ENCODE data around the gene MRPL41. TPM values are rescaled to one million over a fixed set of nuclear protein-coding genes. Genes with fewer than 3 reads are reported as not detected.

MRPL41 gene
- total RNA-seq, 2 donors from 2014 or later, result 75.8 to 133 TPM

DNA sequence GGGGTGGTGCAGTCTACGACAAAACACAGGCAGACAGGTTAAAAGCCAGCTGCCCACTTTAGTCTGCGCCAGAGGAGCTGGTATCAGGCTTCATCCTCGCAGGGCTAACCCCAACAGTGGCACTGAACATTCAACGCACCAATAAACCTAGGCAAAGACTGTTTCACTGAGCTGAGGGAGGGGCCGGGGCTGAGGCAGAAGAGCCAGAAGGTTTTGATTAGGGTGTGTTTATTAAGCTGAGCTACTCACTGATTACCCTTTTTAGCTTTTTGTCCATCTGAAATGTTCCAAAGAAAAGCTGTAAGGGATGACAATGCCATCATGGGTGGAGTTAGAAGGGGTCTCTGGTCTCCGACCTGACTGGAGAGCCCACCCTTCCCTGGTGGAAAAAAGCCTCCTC is 37.2 kb downstream of the MRPL41 start:
- H3K36me3 ChIP-seq, result peaks cover 0 to 11% of the 10 kb centered on the region in 2 donors
- no peak for TF ChIP-seq POLR2AphosphoS5 (IDR thresholded peaks at IDR 0.05)
- TF ChIP-seq, protein P1, sequence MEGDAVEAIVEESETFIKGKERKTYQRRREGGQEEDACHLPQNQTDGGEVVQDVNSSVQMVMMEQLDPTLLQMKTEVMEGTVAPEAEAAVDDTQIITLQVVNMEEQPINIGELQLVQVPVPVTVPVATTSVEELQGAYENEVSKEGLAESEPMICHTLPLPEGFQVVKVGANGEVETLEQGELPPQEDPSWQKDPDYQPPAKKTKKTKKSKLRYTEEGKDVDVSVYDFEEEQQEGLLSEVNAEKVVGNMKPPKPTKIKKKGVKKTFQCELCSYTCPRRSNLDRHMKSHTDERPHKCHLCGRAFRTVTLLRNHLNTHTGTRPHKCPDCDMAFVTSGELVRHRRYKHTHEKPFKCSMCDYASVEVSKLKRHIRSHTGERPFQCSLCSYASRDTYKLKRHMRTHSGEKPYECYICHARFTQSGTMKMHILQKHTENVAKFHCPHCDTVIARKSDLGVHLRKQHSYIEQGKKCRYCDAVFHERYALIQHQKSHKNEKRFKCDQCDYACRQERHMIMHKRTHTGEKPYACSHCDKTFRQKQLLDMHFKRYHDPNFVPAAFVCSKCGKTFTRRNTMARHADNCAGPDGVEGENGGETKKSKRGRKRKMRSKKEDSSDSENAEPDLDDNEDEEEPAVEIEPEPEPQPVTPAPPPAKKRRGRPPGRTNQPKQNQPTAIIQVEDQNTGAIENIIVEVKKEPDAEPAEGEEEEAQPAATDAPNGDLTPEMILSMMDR (IDR thresholded peaks at IDR 0.05), result no peak
- no peak for TF ChIP-seq POLR2A (IDR thresholded peaks at IDR 0.05)
- 73% methylated on average over 6 of the region's 6 CpGs for WGBS
- H3K27me3 ChIP-seq (replicated peaks; ENCODE audit: insufficient read depth), result no peaks in the 10 kb centered on the region
- H3K9me3 ChIP-seq, result no peaks in the 10 kb centered on the region
- H3K4me3 ChIP-seq, result peak overlapping the region; percentile 61 to 73
- peaks cover 12% of the 10 kb centered on the region for H3K4me1 ChIP-seq (replicated peaks)
- no peak for DNase-seq (ENCODE audit: low spot score)
- intact Hi-C loops (cut with DNase I), result no loop called here
- H3K27ac ChIP-seq, result peak overlapping the region in 1 of 2 donors; percentile 39

GRCh38 chr9:137589441-137590122 is 37.9 kb downstream of the MRPL41 start:
- H3K27ac ChIP-seq, result peak overlapping the region in 1 of 2 donors; percentile 39
- H3K4me3 ChIP-seq, result peak overlapping the region; percentile 61 to 73
- no peak for DNase-seq (ENCODE audit: low spot score)
- TF ChIP-seq POLR2AphosphoS5 (IDR thresholded peaks at IDR 0.05), result no peak
- peaks cover 12% of the 10 kb centered on the region for H3K4me1 ChIP-seq (replicated peaks)
- peaks cover 0 to 11% of the 10 kb centered on the region in 2 donors for H3K36me3 ChIP-seq
- intact Hi-C loops (cut with DNase I), result no loop called here
- 10% methylated on average over 30 of the region's 58 CpGs for WGBS
- H3K27me3 ChIP-seq (replicated peaks; ENCODE audit: insufficient read depth), result no peaks in the 10 kb centered on the region
- H3K9me3 ChIP-seq, result no peaks in the 10 kb centered on the region

GRCh38 chr9:137590123-137590468 is 38.4 kb downstream of the MRPL41 start:
- under 1% methylated on average over 34 of the region's 61 CpGs for WGBS
- intact Hi-C loops (cut with DNase I), result no loop called here
- no peaks in the 10 kb centered on the region for H3K27me3 ChIP-seq (replicated peaks; ENCODE audit: insufficient read depth)
- peak overlapping the region; percentile 61 to 73 for H3K4me3 ChIP-seq
- no peak overlapping the region for H3K27ac ChIP-seq
- H3K9me3 ChIP-seq, result no peaks in the 10 kb centered on the region
- TF ChIP-seq POLR2A (IDR thresholded peaks at IDR 0.05) (no peak), POLR2AphosphoS5 (IDR thresholded peaks at IDR 0.05) (no peak)
- TF ChIP-seq, protein P1 (IDR thresholded peaks at IDR 0.05), result no peak
- H3K4me1 ChIP-seq (replicated peaks), result peaks cover 12% of the 10 kb centered on the region
- H3K36me3 ChIP-seq, result peaks cover 0 to 11% of the 10 kb centered on the region in 2 donors
- DNase-seq (ENCODE audit: low spot score), result no peak

GRCh38 chr9:137590469-137591383 is 39.0 kb downstream of the MRPL41 start, which contains the start of gene ZMYND19:
Gene ZMYND19, minus strand, starts transcription at chr9:137590512. Its CDS starts 249 bp downstream, at chr9:137590263.
- Histone ChIP-seq H3K27ac (peak within 1 kb of the TSS; percentile 39 to 62), H3K4me3 (peak within 1 kb of the TSS; percentile 61 to 73), H3K36me3 (peaks cover 0 to 11% of the 10 kb centered on the region in 2 donors), H3K27me3 (replicated peaks; ENCODE audit: insufficient read depth) (no peaks in the 10 kb centered on the region), H3K4me1 (replicated peaks) (peaks cover 12% of the 10 kb centered on the region), H3K9me3 (no peaks in the 10 kb centered on the region)
- under 1% methylated on average over 88 of the region's 113 CpGs for WGBS
- TF ChIP-seq POLR2AphosphoS5 (IDR thresholded peaks at IDR 0.05) (peak; percentile 12), POLR2A (IDR thresholded peaks at IDR 0.05) (peak; percentile 40)
- TF ChIP-seq, protein P1 (IDR thresholded peaks at IDR 0.05), result no peak
- peak; percentile 85 for DNase-seq (ENCODE audit: low spot score)
- intact Hi-C loops (cut with DNase I), result no loop called here

- WGBS, result 58% methylated on average over 7 of the region's 7 CpGs
- no peak overlapping the region for H3K27ac ChIP-seq
- no peaks in the 10 kb centered on the region for H3K36me3 ChIP-seq
- no peaks in the 10 kb centered on the region for H3K9me3 ChIP-seq
- TF ChIP-seq POLR2A (IDR thresholded peaks at IDR 0.05), result no peak
- TF ChIP-seq, protein P1 (IDR thresholded peaks at IDR 0.05), result no peak
- TF ChIP-seq POLR2AphosphoS5 (IDR thresholded peaks at IDR 0.05), result no peak
- intact Hi-C loops (cut with DNase I), result no loop called here
- H3K4me3 ChIP-seq, result no peak overlapping the region
- H3K4me1 ChIP-seq (replicated peaks), result peaks cover 12% of the 10 kb centered on the region
- no peaks in the 10 kb centered on the region for H3K27me3 ChIP-seq (replicated peaks; ENCODE audit: insufficient read depth)
- no peak for DNase-seq (ENCODE audit: low spot score)
These were observed 41.1 kb downstream of the MRPL41 start for GRCh38 chr9:137592767-137593166.
